HG03108 (cell line): ENCODE measurements around the gene CENPL.
"Not testable (repeated sequence)": the region's sequence is repeated elsewhere in the genome, so short reads cannot be mapped to it uniquely, and the experiment has no call there.

ENCODE experiments used
- ATAC-seq: cut with Tn5 transposase; IDR thresholded peaks from one replicate; pipeline ENCODE4 v1.9.1; 2021; ENCODE audit warnings: moderate library complexity; ENCODE audit not compliant: unreplicated experiment

CENPL gene

DNA sequence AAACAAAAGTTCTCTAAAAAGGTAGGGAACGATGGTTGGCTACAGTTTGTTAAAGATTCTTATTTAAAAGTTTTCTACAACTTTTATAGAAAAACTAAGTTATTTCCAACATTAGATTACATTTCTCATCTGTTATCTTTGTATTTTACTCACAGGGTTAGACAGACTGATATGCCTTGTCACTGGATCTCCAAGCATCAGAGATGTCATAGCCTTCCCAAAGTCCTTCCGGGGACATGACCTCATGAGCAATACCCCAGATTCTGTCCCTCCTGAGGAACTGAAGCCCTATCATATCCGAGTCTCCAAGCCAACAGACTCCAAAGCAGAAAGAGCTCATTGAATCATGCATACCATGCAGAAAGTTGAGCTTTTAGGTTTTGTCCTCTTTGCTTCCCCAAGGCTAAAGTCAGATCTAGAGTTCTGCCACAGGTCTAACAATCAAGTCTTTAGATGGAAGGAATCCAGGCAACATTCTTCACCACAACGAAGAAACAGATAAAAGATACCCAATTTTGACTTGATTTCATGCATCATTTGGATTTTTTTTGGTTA is 32.8 kb upstream of the CENPL start:
- no peak for ATAC-seq

DNA sequence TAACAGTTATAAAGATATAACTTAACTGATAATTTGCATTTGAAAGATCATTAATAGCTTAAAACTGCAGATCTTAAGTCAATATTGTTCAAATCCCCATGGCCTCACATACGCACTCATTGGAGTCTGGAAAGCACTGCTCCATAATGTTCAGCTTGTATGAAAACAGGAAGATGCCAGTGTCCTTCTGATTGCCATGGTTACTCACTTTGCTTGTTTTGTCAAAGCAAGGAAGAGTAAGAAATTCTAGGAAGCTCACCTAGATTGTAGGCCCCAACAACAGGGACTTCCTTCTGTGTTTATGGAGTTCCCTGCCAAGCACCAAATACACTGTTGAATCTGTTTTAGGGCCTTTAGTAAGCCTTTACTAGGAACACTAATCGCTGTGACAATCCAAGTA is 32.2 kb upstream of the CENPL start:
- ATAC-seq = no peak

- ATAC-seq = no peak
Measured at GRCh38 chr1:173856014-173856413, 31.3 kb upstream of the CENPL start.

- no peak for ATAC-seq
Measured at GRCh38 chr1:173853074-173853473, 28.4 kb upstream of the CENPL start.

GRCh38 chr1:173852105-173852504 is 27.4 kb upstream of the CENPL start:
- ATAC-seq = no peak

DNA sequence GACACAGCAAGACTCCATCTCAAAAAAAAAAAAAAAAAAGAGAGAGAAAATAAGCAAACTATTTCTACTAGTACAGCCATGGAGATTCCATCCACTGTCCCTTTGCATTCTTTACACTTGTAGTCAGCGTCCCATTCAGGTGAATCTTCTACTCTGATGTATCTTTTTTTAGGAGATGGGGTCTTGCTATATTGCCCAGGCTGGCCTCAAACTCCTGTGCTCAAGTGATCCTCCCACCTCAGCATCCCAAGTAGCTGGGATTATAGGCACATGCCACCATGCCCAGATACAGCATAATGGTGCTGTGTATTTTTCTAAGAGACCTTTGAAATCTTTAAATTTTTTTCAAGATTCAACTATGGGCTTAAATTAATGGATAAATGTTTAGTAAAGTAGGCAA is 8.1 kb upstream of the CENPL start:
- no peak for ATAC-seq

GRCh38 chr1:173827611-173828010 is 2.9 kb upstream of the CENPL start:
- no peak for ATAC-seq

DNA sequence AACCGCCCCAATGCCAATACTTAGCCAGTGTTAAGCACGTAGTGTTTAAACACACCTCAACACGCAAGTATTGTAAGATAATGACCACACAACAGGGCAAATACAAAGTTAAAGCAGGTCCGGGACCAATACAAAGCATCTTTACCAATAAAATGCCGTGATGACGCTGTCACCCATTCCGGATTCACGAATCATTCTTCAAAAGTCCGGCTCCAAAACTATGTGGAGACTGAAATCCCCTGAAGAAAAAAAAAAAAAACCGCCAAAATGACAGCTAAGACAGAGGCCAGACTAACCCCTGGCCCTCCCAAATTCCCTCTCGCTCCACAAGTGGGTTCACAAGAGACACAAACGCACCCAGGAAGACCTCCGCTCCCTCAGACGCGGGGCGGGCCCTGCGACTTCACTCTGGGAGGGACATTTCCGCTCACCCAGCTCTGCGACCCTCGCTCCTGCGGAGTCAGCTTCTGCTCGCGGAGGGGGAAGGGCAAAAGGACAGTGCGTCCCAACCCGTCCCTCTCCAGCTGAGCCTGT is 835 bp downstream of the CENPL start:
- ATAC-seq = peak; percentile 25

DNA sequence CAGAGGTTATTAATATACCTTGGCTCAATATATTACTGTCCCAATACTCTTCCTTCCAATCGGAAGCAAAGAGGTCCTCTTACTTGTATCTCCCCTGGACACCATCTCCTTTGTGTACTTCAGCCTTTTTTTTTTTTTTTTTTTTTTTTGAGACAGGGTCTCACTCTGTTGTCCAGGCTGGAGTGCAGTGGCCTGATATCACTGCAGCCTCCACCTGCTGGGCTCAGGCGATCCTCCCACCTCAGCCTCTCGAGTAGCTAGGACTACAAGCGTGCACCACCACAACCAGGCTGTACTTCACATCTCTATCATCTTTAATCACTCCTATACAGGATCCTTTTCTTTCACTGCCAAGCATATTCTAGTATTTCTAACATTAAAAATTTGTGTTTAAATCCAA is 3.0 kb downstream of the CENPL start:
- ATAC-seq = no peak

DNA sequence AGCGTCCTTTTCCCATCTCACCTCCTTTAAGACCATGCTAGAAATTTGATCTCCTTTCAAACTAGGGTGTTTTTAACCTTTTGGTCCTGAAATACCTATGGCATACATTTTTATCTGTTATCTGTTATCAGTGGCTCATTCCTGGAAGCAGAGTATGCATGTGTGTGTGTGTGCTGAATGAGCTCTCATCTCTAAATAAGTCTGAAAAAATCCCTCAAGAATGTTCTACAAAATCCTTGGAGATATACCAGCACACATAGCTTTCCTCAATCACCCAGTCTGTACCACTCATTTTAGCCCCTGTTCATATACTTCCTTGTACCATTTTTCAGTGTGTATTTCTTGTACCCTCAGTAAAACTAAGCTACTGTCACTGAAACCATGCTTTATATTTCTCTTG is 6.2 kb downstream of the CENPL start:
- no peak for ATAC-seq

GRCh38 chr1:173813654-173814053 is 11.0 kb downstream of the CENPL start:
- ATAC-seq = not testable (repeated sequence)

DNA sequence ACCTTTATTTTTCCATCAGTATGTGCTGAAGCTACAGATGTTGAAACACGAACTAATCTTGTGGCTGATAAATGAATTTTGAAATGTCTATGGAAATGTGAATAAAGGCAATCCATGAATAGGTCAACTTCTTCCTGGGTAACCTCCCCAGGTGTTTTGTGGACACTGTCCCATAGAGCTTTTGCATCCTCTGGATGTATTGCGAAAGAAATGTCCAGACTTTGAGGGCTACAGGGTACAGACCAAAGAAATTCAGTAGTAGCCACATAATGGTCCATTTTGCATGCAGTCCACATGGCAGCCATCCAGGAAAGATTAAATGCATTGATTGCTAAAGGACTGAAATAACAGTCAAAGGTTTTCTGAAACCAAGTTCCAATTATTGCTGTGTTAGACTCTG is 21.7 kb downstream of the CENPL start:
- ATAC-seq = no peak

- ATAC-seq = not testable (repeated sequence)
Measured at GRCh38 chr1:173799995-173800394, 24.7 kb downstream of the CENPL start.

GRCh38 chr1:173798078-173798477 is 26.6 kb downstream of the CENPL start:
- ATAC-seq = no peak

GRCh38 chr1:173789841-173790240 is 34.8 kb downstream of the CENPL start:
- ATAC-seq = no peak

DNA sequence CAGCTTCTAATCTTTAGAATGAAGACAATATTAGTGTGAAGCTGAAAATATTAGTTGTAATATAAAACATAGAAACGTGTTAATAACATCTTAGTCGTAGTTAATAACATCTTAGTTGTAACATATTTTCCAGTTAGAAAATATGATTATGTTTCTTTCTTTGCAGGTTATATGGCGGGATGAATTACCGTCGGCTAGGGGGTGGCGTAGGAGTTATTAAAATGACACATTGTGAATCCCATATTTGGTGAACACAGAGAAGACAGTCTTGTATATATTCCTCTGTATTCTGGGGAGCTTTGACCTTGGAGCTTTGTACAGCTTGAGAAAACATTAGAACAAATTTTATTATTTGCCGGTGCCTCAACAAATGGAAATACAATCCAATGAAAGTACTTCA is 39.7 kb downstream of the CENPL start:
- no peak for ATAC-seq

- no peak for ATAC-seq
Measured at GRCh38 chr1:173779936-173780335, 44.7 kb downstream of the CENPL start.

- no peak for ATAC-seq
Measured at GRCh38 chr1:173775578-173776226, 49.0 kb downstream of the CENPL start.

- no peak for ATAC-seq
Measured at GRCh38 chr1:173771560-173771959, 53.1 kb downstream of the CENPL start.

- not testable (repeated sequence) for ATAC-seq
Measured at GRCh38 chr1:173770330-173770729, 54.4 kb downstream of the CENPL start.

DNA sequence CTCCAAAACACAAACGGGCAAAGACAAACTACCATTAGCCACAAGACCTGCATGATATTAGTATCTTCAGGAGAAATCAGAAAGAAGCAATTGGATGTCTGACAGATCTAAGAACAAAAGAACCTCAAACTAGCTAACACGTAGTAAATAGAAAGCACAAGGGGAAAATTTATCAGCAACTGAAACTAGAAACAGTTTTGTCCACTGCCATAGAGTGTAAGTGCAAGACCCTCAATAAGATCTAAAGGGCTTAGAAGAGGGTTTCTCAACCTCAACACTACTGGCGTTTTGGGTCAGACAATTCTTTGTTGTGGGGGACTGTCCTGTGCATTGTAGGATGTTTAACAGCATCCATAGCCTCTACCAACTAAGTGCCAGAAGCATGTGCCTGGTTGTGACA is 55.9 kb downstream of the CENPL start:
- no peak for ATAC-seq

DNA sequence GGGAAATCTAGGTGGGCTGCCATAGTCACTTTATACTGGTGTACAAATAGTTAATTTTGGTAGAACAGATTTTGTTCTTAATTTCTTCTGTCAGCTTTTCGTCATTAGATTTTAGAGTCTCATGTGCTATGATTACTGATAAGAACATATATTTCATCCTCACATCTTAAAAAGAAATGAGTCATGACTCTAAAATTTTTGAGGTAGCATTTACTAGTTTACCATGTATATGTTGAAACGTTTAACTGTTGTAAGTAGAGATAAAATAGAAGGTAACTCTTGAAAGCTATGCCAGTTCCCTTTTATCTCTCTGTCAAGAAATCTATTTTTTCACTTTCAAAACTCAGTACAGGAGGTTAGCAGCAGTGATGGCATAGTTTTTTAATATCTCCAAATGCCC is 56.5 kb downstream of the CENPL start:
- no peak for ATAC-seq

GRCh38 chr1:173764331-173764730 is 60.4 kb downstream of the CENPL start:
- not testable (repeated sequence) for ATAC-seq
